Thymus (tissue), 11 donors: ENCODE measurements around the gene SHOC2. TPM values are rescaled to one million over a fixed set of nuclear protein-coding genes. Genes with fewer than 3 reads are reported as not detected.
"Not testable (repeated sequence)": the region's sequence is repeated elsewhere in the genome, so short reads cannot be mapped to it uniquely, and the experiment has no call there.

Experiments
- DNase-seq, 9 donors: peaks; one replicate each; pipeline ENCODE4 v3.0.0-alpha.2; 2013; ENCODE audit warnings: low spot score in 9 of 9, low read depth in 6 of 9, missing footprints in 1 of 9
- H3K27ac ChIP-seq, 2 donors: one replicate each; pipeline ENCODE4 v1.5.1; 2013; ENCODE audit warnings: control low read depth in 1 of 2, low read depth in 1 of 2, low read length in 1 of 2, mild to moderate bottlenecking in 1 of 2, moderate library complexity in 1 of 2
- H3K27me3 ChIP-seq, 2 donors: one replicate each; pipeline ENCODE4 v1.5.1; 2013; ENCODE audit warnings: low read length in 1 of 2; ENCODE audit not compliant: control insufficient read depth in 2 of 2, insufficient read depth in 1 of 2
- H3K36me3 ChIP-seq, 2 donors: one replicate each; pipeline ENCODE4 v1.5.1; 2013; ENCODE audit warnings: low read length in 1 of 2, mild to moderate bottlenecking in 1 of 2, moderate library complexity in 1 of 2; ENCODE audit not compliant: control insufficient read depth in 2 of 2, insufficient read depth in 2 of 2
- H3K4me1 ChIP-seq, 2 donors: one replicate each; pipeline ENCODE4 v1.5.1; 2013; ENCODE audit warnings: low read length in 2 of 2; ENCODE audit not compliant: control insufficient read depth in 2 of 2, insufficient read depth in 2 of 2
- H3K4me3 ChIP-seq, 2 donors: one replicate each; pipeline ENCODE4 v1.5.1; 2013; ENCODE audit warnings: low read length in 2 of 2, control low read depth in 1 of 2, mild to moderate bottlenecking in 1 of 2
- H3K9me3 ChIP-seq, 2 donors: one replicate each; pipeline ENCODE4 v1.5.1; 2013; ENCODE audit warnings: low read length in 1 of 2, mild to moderate bottlenecking in 1 of 2; ENCODE audit not compliant: control insufficient read depth in 2 of 2, insufficient read depth in 1 of 2
- WGBS: extraction: QIAGEN DNeasy Blood & Tissue Kit; methylation state at CpG from one replicate; pipeline ENCODE4 v1.1.7; 2013; 5-methylcytosine and 5-hydroxymethylcytosine counted together
- polyA plus RNA-seq: library from polyadenylated mRNA; stranded (reverse); fragments of 200-250 nt; gene quantifications from one replicate; pipeline ENCODE4 v1.2.3, GENCODE V29; 2013
- total RNA-seq: library from RNA; stranded (reverse); fragments of 120-200 nt; gene quantifications from one replicate; pipeline ENCODE4 v1.2.4, GENCODE V29; 2013
- donor health status: healthy.

SHOC2 gene
- total and polyA plus RNA-seq, 2 donors = 31.0 to 33.9 TPM

DNA sequence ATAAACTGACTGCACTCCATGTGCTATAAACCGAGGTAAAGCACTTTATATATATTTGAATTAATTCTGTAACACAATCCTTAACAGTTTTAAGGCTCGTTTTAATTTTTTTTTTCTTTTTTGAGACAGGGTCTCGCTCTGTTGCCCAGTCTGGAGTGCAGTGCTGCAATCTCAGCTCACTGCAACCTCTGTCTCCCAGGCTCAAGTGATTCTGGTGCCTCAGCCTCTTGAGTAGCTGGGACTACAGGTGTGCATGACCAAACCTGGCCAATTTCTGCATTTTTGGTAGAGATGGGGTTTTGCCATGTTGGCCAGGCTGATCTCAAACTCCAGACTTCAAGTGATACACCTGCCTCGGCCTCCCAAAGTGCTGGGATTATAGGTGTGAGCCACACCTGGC lies 3.8 kb upstream of the SHOC2 start:
- DNase-seq, H3K27me3 ChIP-seq, H3K4me3 ChIP-seq, H3K9me3 ChIP-seq, H3K36me3 ChIP-seq, H3K27ac ChIP-seq, H3K4me1 ChIP-seq: not testable (repeated sequence)
- WGBS = 97% methylated on average over 4 of the region's 4 CpGs

DNA sequence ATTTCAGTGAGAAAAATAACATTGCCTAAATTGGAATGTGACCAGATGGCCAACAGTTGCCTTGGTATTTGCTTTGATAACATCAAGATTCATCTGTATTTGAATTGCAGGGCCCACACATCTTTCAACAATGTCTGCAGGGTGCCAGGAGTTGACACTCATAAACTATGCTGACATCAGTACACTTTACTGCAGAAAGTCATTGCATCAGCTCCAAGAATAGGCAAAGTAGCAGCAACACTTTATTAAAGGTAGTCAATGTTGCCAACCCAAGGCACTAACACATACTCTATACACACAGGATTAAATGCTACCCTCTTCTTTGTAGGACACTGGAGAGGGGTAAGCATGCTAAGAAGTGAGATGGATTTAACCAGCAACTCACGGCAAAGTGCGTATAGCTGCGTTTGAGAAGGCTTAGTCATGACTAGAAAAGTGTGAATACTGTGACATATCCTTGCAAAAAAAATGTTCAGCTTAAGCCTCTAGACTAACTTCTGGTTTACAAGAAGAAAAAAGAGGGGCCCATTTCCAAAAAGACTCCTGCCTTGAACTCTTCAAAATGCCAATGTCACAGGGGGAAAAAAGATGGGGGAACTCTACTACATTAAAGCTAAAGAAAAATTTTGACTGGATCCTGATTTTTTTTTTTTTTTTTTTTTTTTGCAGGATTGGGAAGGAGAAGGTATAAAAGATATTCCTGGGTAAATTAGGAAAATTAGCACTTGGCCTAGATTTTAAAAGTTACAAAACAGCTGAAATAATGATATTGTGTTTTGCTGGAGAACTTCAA lies 2.7 kb upstream of the SHOC2 start:
- 97% methylated on average over 3 of the region's 3 CpGs for WGBS
- no peaks in the 10 kb centered on the region for H3K36me3 ChIP-seq
- no peaks in the 10 kb centered on the region for H3K27me3 ChIP-seq
- H3K4me1 ChIP-seq = no peaks in the 10 kb centered on the region
- DNase-seq = no peak
- no peaks in the 10 kb centered on the region for H3K9me3 ChIP-seq
- H3K4me3 ChIP-seq = no peak overlapping the region
- H3K27ac ChIP-seq = no peak overlapping the region

DNA sequence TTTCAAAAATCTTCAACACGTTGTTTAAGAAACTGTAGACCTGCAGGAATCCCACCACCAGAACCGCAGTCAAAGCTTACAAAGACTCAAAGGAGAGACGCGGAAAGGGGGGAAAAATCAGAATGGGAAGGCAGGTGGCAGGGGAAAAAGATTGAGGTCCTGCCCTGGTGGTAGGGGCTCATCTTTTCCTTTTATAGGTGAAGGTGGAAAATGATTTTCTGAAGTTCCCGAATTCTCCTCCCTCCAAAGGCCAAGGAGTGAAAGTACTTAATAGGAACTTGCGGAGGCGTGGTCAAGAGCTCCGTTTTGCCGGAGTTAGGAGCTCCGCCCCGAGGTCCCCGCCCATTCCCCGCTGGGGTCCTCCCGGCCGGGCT lies 1.1 kb upstream of the SHOC2 start:
- Histone ChIP-seq H3K4me3 (peak overlapping the region; percentile 57 to 74), H3K9me3 (no peaks in the 10 kb centered on the region), H3K27ac (peak overlapping the region; percentile 91), H3K36me3 (no peaks in the 10 kb centered on the region), H3K27me3 (no peaks in the 10 kb centered on the region), H3K4me1 (no peaks in the 10 kb centered on the region)
- DNase-seq = peak; percentile 58 to 88 (median 68)
- under 1% methylated on average over 15 of the region's 15 CpGs for WGBS

DNA sequence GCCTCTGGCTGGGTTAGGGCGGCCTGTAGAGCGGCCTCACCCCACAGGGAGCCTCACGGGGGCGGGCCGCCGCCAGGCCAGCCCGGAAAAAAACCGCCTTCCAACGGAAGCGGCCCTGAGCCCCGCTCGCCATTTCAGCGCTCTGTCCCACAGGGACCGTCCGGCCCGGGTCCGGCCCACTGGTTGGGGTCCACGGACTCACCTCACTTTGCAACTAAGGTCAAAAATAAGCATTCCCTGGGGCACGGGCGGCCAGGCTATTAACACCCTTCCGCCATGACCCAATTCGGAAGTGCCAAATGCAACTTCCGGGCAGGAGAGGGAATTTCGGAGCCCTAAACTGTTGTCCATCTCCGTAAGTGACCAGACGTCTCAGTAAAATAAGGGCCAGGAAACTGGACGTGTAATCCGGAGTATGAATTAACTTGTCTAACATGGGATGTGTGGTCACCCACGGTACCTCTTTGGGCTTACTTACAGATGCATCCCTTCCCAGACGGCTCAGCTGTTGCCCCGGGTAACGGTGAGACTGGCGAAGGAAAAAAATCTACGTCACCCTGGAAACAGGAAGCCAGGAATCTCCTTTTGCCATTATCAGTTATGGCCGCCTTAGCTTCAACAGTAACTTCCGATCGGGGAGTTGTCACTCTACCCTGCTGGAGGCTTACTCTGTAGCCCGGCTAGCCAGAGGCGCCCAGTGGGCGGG lies 608 bp upstream of the SHOC2 start, which contains the start of gene BBIP1:
Gene BBIP1 (minus strand): TSS at position 538 of the 706 bp plus-strand sequence. CDS start 1,023 bp downstream, outside the sequence.
- H3K27me3 ChIP-seq = no peaks in the 10 kb centered on the region
- peak in 5 of 9 donors; percentile 96 to 99 (median 99) for DNase-seq
- peak within 1 kb of the TSS; percentile 91 to 96 for H3K27ac ChIP-seq
- no peaks in the 10 kb centered on the region for H3K4me1 ChIP-seq
- H3K36me3 ChIP-seq = no peaks in the 10 kb centered on the region
- under 1% methylated on average over 40 of the region's 40 CpGs for WGBS
- H3K4me3 ChIP-seq = peak within 1 kb of the TSS; percentile 57 to 82
- H3K9me3 ChIP-seq = no peaks in the 10 kb centered on the region

DNA sequence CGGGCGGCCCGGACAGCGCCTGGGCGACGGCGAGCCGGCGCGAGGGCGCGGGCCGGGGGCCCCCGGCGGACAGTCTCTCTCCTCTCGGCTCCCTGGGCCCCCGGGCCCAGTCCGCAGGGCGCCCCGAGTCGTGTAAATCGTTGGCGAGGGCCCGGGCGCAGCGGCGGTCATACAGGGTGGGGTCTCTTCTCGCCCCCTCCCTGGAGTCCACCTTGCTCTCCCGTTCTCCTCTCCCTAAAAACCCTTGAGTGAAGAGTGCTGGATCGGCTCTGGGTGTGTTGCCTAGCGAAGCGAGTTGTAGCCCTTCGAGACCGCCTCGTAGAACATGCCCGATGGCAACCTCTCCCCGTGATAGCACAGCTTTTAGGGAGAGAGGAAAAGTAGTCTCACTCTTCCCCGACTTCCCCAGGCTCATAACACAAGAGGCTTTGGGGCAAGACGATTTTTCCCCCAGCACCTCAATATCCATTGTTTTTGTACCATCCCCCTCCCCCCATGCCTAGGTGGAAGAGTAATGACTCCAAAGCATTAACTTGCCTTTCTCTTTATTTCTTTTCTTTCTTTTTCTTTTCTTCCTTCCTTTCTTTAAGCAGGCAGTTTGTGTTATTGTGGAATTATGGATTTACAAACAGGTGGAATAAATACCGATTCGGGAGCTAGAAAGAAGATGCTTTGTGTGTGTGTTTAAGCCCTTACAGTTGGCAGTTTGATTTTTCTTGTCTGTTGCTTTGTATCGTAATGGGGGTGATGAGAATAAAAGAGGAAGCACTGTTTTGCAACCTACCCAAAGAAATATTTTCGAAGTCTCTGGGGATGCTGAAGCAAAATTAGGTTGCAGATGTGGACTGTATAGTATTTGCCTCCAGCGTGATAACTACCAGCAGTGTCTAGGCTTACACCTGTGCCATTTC lies 822 bp downstream of the SHOC2 start:
- Histone ChIP-seq H3K4me3 (peak overlapping the region; percentile 57 to 82), H3K27me3 (no peaks in the 10 kb centered on the region), H3K9me3 (no peaks in the 10 kb centered on the region), H3K36me3 (no peaks in the 10 kb centered on the region), H3K4me1 (no peaks in the 10 kb centered on the region), H3K27ac (peak overlapping the region; percentile 86 to 96)
- peak; percentile 36 to 74 (median 39) for DNase-seq
- under 1% methylated on average over 44 of the region's 44 CpGs for WGBS

DNA sequence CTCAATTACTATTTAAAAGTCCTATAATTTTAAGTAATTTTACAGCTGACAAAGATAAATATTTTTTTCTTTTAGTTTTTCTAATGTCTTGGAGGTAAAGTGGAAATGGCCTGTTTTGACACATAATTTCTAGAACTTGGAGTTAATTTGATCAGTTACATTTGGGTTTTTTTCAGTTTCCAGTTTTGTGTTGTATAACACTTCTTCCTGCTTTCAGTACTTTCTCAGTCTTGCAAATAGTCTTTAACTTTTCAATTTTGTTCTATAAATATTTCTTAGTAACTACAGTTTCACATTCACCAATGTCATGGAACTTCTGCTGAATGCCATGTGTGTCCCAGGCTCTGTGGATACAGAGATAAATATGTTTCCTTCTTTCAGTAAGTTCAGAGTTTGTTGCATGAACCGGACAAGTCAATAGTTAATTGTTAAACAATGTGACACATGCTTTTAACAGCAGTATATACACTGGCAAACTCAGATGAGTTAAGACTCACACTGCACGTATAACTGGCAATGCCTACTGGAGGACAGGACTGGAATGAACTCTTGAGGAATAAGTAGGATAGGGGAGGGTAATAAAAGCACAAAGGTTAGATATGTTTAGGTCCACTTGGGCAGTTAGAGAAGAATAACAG lies 4.6 kb downstream of the SHOC2 start:
- H3K4me3 ChIP-seq = no peak overlapping the region
- no peak for DNase-seq
- no peak overlapping the region for H3K27ac ChIP-seq
- H3K36me3 ChIP-seq = no peaks in the 10 kb centered on the region
- 92% methylated on average over 2 of the region's 2 CpGs for WGBS
- H3K9me3 ChIP-seq = no peaks in the 10 kb centered on the region
- H3K27me3 ChIP-seq = no peaks in the 10 kb centered on the region
- H3K4me1 ChIP-seq = no peaks in the 10 kb centered on the region

DNA sequence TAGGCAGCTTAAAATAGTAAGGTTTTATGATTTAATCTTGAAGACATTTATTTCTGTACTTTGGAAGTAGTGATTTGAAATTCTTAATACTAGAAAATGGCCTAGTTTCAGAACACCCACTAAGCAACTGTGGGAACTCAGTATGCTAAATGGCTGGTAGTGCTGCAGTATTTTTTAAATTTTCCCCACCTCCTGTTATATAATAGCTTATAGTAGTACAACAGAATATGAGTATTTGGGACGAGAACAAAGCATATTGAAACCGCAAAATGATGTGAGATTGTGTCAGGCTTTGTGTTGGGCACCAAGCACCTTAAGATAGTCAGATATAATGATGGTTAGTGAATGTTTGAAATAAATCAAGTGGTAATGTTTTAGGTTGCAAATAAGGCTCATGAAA lies 8.1 kb downstream of the SHOC2 start:
- Histone ChIP-seq H3K4me1 (no peaks in the 10 kb centered on the region), H3K27me3 (no peaks in the 10 kb centered on the region), H3K4me3 (no peak overlapping the region), H3K36me3 (no peaks in the 10 kb centered on the region), H3K9me3 (no peaks in the 10 kb centered on the region), H3K27ac (no peak overlapping the region)
- DNase-seq = no peak
- WGBS = 97% methylated on average over 2 of the region's 2 CpGs

DNA sequence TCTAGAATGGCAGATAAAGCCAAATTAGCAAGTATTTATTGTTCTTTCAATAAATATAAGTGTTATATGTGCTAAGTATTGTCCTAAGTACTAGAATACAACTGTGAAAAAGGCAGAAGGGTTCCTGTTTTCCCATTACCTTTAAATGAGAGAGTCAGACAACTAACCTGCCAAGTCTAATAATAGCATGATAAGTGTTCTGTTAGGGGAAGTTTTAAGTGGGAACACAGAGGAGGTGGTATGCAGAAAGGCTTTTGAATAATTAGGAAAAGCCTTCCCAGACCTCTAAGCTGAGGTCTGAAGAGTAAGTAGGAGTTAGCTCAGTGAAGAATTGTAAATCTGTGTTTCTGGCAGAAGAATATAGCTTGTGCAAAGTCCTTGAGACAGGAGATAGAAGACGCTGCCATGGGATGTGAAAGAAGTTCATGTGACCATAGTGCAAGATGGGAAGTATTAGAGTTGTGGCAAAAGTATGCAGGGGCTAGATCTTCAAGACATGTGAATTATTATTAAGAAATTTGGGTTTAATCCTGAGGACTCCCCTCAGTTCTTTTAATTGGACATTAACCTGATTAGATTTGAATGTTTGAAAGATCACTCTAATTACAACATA lies 12.5 kb downstream of the SHOC2 start:
- H3K27ac ChIP-seq = no peak overlapping the region
- no peaks in the 10 kb centered on the region for H3K9me3 ChIP-seq
- no peak overlapping the region for H3K4me3 ChIP-seq
- peaks cover 0 to under 1% of the 10 kb centered on the region in 2 donors for H3K36me3 ChIP-seq
- no peaks in the 10 kb centered on the region for H3K27me3 ChIP-seq
- no peaks in the 10 kb centered on the region for H3K4me1 ChIP-seq
- WGBS = 91% methylated on average over 1 of the region's 1 CpG
- no peak for DNase-seq
